GM19193 (cell line): Measurements from ENCODE around the gene TBX1.

Experiments
- POLR2A ChIP-seq: IDR thresholded peaks from 4 replicates; pipeline ENCODE4 v1.6.1; 2011; ENCODE audit not compliant: insufficient read depth, insufficient read length; ENCODE audit errors: extremely low read depth

TBX1 gene

GRCh38 chr22:19720150-19720827 lies 40.3 kb upstream of the TBX1 start:
- no peak for TF ChIP-seq POLR2A

GRCh38 chr22:19720999-19721329 lies 39.6 kb upstream of the TBX1 start:
- no peak for TF ChIP-seq POLR2A

GRCh38 chr22:19721330-19722177 lies 39.0 kb upstream of the TBX1 start:
- TF ChIP-seq POLR2A: no peak

- no peak for TF ChIP-seq POLR2A
These were observed 38.2 kb upstream of the TBX1 start for GRCh38 chr22:19722178-19722981.

- no peak for TF ChIP-seq POLR2A
These were observed 37.7 kb upstream of the TBX1 start for GRCh38 chr22:19722982-19723231.

GRCh38 chr22:19723232-19723982 lies 37.2 kb upstream of the TBX1 start, which contains the start of gene GP1BB:
TSS of gene GP1BB (plus strand) at chr22:19723539. CDS start at chr22:19723570, 31 bp downstream.
- no peak for TF ChIP-seq POLR2A

- no peak for TF ChIP-seq POLR2A
These were observed 36.4 kb upstream of the TBX1 start for GRCh38 chr22:19723983-19724827.

- no peak for TF ChIP-seq POLR2A
These were observed 35.5 kb upstream of the TBX1 start for GRCh38 chr22:19724927-19725661.

- no peak for TF ChIP-seq POLR2A
These were observed 33.0 kb upstream of the TBX1 start for GRCh38 chr22:19727310-19728150.

- TF ChIP-seq POLR2A: no peak
These were observed 32.3 kb upstream of the TBX1 start for GRCh38 chr22:19728271-19728670.

- TF ChIP-seq POLR2A: no peak
These were observed 31.7 kb upstream of the TBX1 start for GRCh38 chr22:19728836-19729235.

- TF ChIP-seq POLR2A: no peak
These were observed 31.1 kb upstream of the TBX1 start for GRCh38 chr22:19729507-19729906.
